Trophoblast cell (in vitro differentiated cells and primary cell): ENCODE results near the gene PIGL.

ENCODE experiments used
- DNase-seq, 2 donors: peaks; one replicate each; pipeline ENCODE4 v3.0.0-alpha.2; 2016
- H2AFZ ChIP-seq: 2 replicates; pipeline ENCODE4 v1.6.1; 2013; ENCODE audit warnings: low read length, moderate library complexity, mild to moderate bottlenecking; ENCODE audit not compliant: insufficient read depth, poor library complexity
- H2AK5ac ChIP-seq: 2 replicates; pipeline ENCODE4 v1.6.1; 2013; ENCODE audit warnings: mild to moderate bottlenecking, low read length
- H2BK120ac ChIP-seq: 2 replicates; pipeline ENCODE4 v1.6.1; 2013; ENCODE audit warnings: low read length, mild to moderate bottlenecking, moderate library complexity; ENCODE audit not compliant: insufficient read depth, poor library complexity
- H2BK12ac ChIP-seq: 2 replicates; pipeline ENCODE4 v1.6.1; 2013; ENCODE audit warnings: mild to moderate bottlenecking, low read length, moderate library complexity
- H2BK5ac ChIP-seq: 2 replicates; pipeline ENCODE4 v1.6.1; 2013; ENCODE audit warnings: low read length, low read depth, moderate library complexity, mild to moderate bottlenecking; ENCODE audit not compliant: poor library complexity
- H3K14ac ChIP-seq: 2 replicates; pipeline ENCODE4 v1.6.1; 2013; ENCODE audit warnings: mild to moderate bottlenecking, low read length
- H3K18ac ChIP-seq: 2 replicates; pipeline ENCODE4 v1.6.1; 2013; ENCODE audit warnings: mild to moderate bottlenecking, low read length
- H3K23ac ChIP-seq: 2 replicates; pipeline ENCODE4 v1.6.1; 2013; ENCODE audit warnings: low read length
- H3K27ac ChIP-seq: 2 replicates; pipeline ENCODE4 v1.5.1; 2013; ENCODE audit warnings: low read depth, mild to moderate bottlenecking, inconsistent platforms, low read length, moderate library complexity
- H3K27me3 ChIP-seq: 2 replicates; pipeline ENCODE4 v1.6.1; 2013; ENCODE audit warnings: inconsistent platforms, mild to moderate bottlenecking, low read length, moderate library complexity; ENCODE audit not compliant: insufficient read depth
- H3K36me3 ChIP-seq, 2 experiments: 1 replicate in 1 of 2; 2 replicates in 1 of 2; pipeline ENCODE4 v1.6.1; 2013; ENCODE audit warnings: low read length in 2 of 2, mild to moderate bottlenecking in 2 of 2, moderate library complexity in 1 of 2; ENCODE audit not compliant: insufficient read depth in 2 of 2, control insufficient read depth in 1 of 2
- H3K4ac ChIP-seq: 2 replicates; pipeline ENCODE4 v1.6.1; 2013; ENCODE audit warnings: low read depth, mild to moderate bottlenecking, low read length, moderate library complexity
- H3K4me1 ChIP-seq, 2 experiments: 1 replicate in 1 of 2; 2 replicates in 1 of 2; pipeline ENCODE4 v1.6.1; 2013; ENCODE audit warnings: low read length in 2 of 2, mild to moderate bottlenecking in 2 of 2, moderate library complexity in 1 of 2; ENCODE audit not compliant: insufficient read depth in 2 of 2, control insufficient read depth in 1 of 2
- H3K4me2 ChIP-seq: 2 replicates; pipeline ENCODE4 v1.6.1; 2013; ENCODE audit warnings: inconsistent platforms, mild to moderate bottlenecking, low read length, moderate library complexity
- H3K4me3 ChIP-seq: 2 replicates; pipeline ENCODE4 v1.5.1; 2013; ENCODE audit warnings: mild to moderate bottlenecking, low read depth, low read length, inconsistent platforms
- H3K79me1 ChIP-seq: one replicate; pipeline ENCODE4 v1.6.1; 2013; ENCODE audit warnings: low read length
- H3K79me2 ChIP-seq: 2 replicates; pipeline ENCODE4 v1.6.1; 2013; ENCODE audit warnings: low read length, mild to moderate bottlenecking; ENCODE audit not compliant: control insufficient read depth, insufficient read depth, poor library complexity
- H3K9ac ChIP-seq: 2 replicates; pipeline ENCODE4 v1.6.1; 2013; ENCODE audit warnings: mild to moderate bottlenecking, low read length
- H3K9me3 ChIP-seq: 2 replicates; pipeline ENCODE4 v1.6.1; 2013; ENCODE audit warnings: low read depth, mild to moderate bottlenecking, control low read depth, inconsistent platforms, low read length; ENCODE audit not compliant: insufficient read depth
- H4K12ac ChIP-seq: 2 replicates; pipeline ENCODE4 v1.6.1; 2013; ENCODE audit warnings: low read depth, mild to moderate bottlenecking, low read length, moderate library complexity
- H4K8ac ChIP-seq: 2 replicates; pipeline ENCODE4 v1.6.1; 2013; ENCODE audit warnings: low read depth, mild to moderate bottlenecking, low read length, moderate library complexity
- H4K91ac ChIP-seq: one replicate; pipeline ENCODE4 v1.6.1; 2013; ENCODE audit warnings: low read depth, mild to moderate bottlenecking, low read length, moderate library complexity
- WGBS: extraction: QIAGEN DNeasy Blood & Tissue Kit; methylation state at CpG from one replicate; pipeline ENCODE4 v1.1.7; 2013; ENCODE audit warnings: missing lambda C conversion rate; ENCODE audit not compliant: insufficient read length, insufficient coverage; ENCODE audit errors: extremely low coverage; 5-methylcytosine and 5-hydroxymethylcytosine counted together

PIGL gene

GRCh38 chr17:16313139-16314090 is 96.4 kb downstream of the PIGL start:
- no peak overlapping the region for H2AFZ ChIP-seq
- H3K4me1 ChIP-seq: no peaks in the 10 kb centered on the region
- no peak overlapping the region for H2BK120ac ChIP-seq
- no peak overlapping the region for H3K4ac ChIP-seq
- H3K27ac ChIP-seq: no peak overlapping the region
- no peak overlapping the region for H4K91ac ChIP-seq
- no peak overlapping the region for H3K4me3 ChIP-seq
- H3K9me3 ChIP-seq: no peaks in the 10 kb centered on the region
- H3K36me3 ChIP-seq: no peaks in the 10 kb centered on the region
- H3K79me2 ChIP-seq: no peaks in the 10 kb centered on the region
- H3K79me1 ChIP-seq: no peaks in the 10 kb centered on the region
- H2BK12ac ChIP-seq: no peak overlapping the region
- no peak overlapping the region for H3K23ac ChIP-seq
- no peak overlapping the region for H2BK5ac ChIP-seq
- no peak for DNase-seq
- H3K4me2 ChIP-seq: no peak overlapping the region
- no CpG with 5 or more reads among the region's 7 CpGs for WGBS
- no peak overlapping the region for H3K9ac ChIP-seq
- no peak overlapping the region for H4K12ac ChIP-seq
- no peak overlapping the region for H4K8ac ChIP-seq
- no peak overlapping the region for H3K18ac ChIP-seq
- H3K27me3 ChIP-seq: no peaks in the 10 kb centered on the region
- H2AK5ac ChIP-seq: no peak overlapping the region
- H3K14ac ChIP-seq: no peak overlapping the region

- Histone ChIP-seq H3K79me2 (no peaks in the 10 kb centered on the region), H3K4ac (no peak overlapping the region), H3K4me3 (no peak overlapping the region), H2AFZ (no peak overlapping the region), H3K79me1 (no peaks in the 10 kb centered on the region), H4K91ac (no peak overlapping the region), H3K18ac (no peak overlapping the region), H3K9ac (no peak overlapping the region), H4K8ac (no peak overlapping the region), H3K27ac (no peak overlapping the region), H3K4me1 (no peaks in the 10 kb centered on the region), H2BK12ac (no peak overlapping the region), H3K36me3 (no peaks in the 10 kb centered on the region), H3K14ac (no peak overlapping the region), H2AK5ac (no peak overlapping the region), H3K4me2 (no peak overlapping the region), H3K27me3 (no peaks in the 10 kb centered on the region), H2BK5ac (no peak overlapping the region), H2BK120ac (no peak overlapping the region), H3K23ac (no peak overlapping the region), H3K9me3 (no peaks in the 10 kb centered on the region), H4K12ac (no peak overlapping the region)
- no peak for DNase-seq
These were observed 97.2 kb downstream of the PIGL start for GRCh38 chr17:16314189-16314588.

GRCh38 chr17:16314859-16315258 is 97.8 kb downstream of the PIGL start:
- H3K79me2 ChIP-seq: no peaks in the 10 kb centered on the region
- no peak overlapping the region for H4K12ac ChIP-seq
- H2BK120ac ChIP-seq: no peak overlapping the region
- no peak overlapping the region for H3K27ac ChIP-seq
- H3K27me3 ChIP-seq: no peaks in the 10 kb centered on the region
- WGBS: no CpG with 5 or more reads among the region's 3 CpGs
- no peak overlapping the region for H2AK5ac ChIP-seq
- no peak overlapping the region for H2BK5ac ChIP-seq
- no peak overlapping the region for H4K91ac ChIP-seq
- no peak overlapping the region for H3K4ac ChIP-seq
- no peak overlapping the region for H3K4me2 ChIP-seq
- no peaks in the 10 kb centered on the region for H3K79me1 ChIP-seq
- H3K9me3 ChIP-seq: no peaks in the 10 kb centered on the region
- H2AFZ ChIP-seq: no peak overlapping the region
- H3K23ac ChIP-seq: no peak overlapping the region
- H3K4me1 ChIP-seq: no peaks in the 10 kb centered on the region
- no peak overlapping the region for H4K8ac ChIP-seq
- H3K36me3 ChIP-seq: no peaks in the 10 kb centered on the region
- no peak overlapping the region for H3K18ac ChIP-seq
- no peak overlapping the region for H3K14ac ChIP-seq
- H3K4me3 ChIP-seq: no peak overlapping the region
- no peak overlapping the region for H2BK12ac ChIP-seq
- no peak for DNase-seq
- no peak overlapping the region for H3K9ac ChIP-seq

GRCh38 chr17:16319969-16320368 is 103.0 kb downstream of the PIGL start:
- Histone ChIP-seq H3K9ac (no peak overlapping the region), H3K14ac (no peak overlapping the region), H4K8ac (no peak overlapping the region), H3K36me3 (peaks cover 0 to 1% of the 10 kb centered on the region in 2 experiments), H2AK5ac (no peak overlapping the region), H3K4me2 (no peak overlapping the region), H4K12ac (no peak overlapping the region), H2BK5ac (no peak overlapping the region), H3K9me3 (no peaks in the 10 kb centered on the region), H3K79me1 (no peaks in the 10 kb centered on the region), H3K4ac (no peak overlapping the region), H2BK12ac (no peak overlapping the region), H3K23ac (no peak overlapping the region), H3K4me3 (no peak overlapping the region), H3K18ac (no peak overlapping the region), H2BK120ac (no peak overlapping the region), H3K4me1 (no peaks in the 10 kb centered on the region), H3K79me2 (no peaks in the 10 kb centered on the region), H3K27ac (no peak overlapping the region), H2AFZ (no peak overlapping the region), H3K27me3 (no peaks in the 10 kb centered on the region), H4K91ac (no peak overlapping the region)
- WGBS: no CpG with 5 or more reads among the region's 3 CpGs
- DNase-seq: no peak
